Hepatocyte (in vitro differentiated cells): ENCODE measurements around the gene CDA. TPM values are rescaled to one million over a fixed set of nuclear protein-coding genes. Genes with fewer than 3 reads are reported as not detected.
A peak's percentile ranks its signal among the peaks of the same experiment; 100 is the strongest.
"Not testable (repeated sequence)": the region's sequence is repeated elsewhere in the genome, so short reads cannot be mapped to it uniquely, and the experiment has no call there.

Source experiments
- DNase-seq: peaks from one replicate; pipeline ENCODE4 v3.0.0-alpha.2; 2016; ENCODE audit warnings: low spot score
- H2AFZ ChIP-seq: fragments of 200-600 bp; sonication (generic); 2 replicates; pipeline ENCODE4 v1.6.0; 2016; ENCODE audit warnings: antibody characterized with exemption, mild to moderate bottlenecking
- H3K27ac ChIP-seq: fragments of 200-600 bp; sonication (generic); 2 replicates; pipeline ENCODE4 v1.5.1; 2016; ENCODE audit warnings: mild to moderate bottlenecking
- H3K27me3 ChIP-seq: fragments of 200-600 bp; sonication (generic); 2 replicates; pipeline ENCODE4 v1.6.1; 2016
- H3K36me3 ChIP-seq: fragments of 200-600 bp; sonication (generic); replicated peaks from 2 replicates; pipeline ENCODE4 v1.5.1; 2016; ENCODE audit warnings: low read depth; ENCODE audit not compliant: insufficient read depth
- H3K4me1 ChIP-seq: fragments of 200-600 bp; sonication (generic); 2 replicates; pipeline ENCODE4 v1.5.1; 2016; ENCODE audit warnings: mild to moderate bottlenecking, moderate library complexity; ENCODE audit not compliant: insufficient read depth
- H3K4me2 ChIP-seq: fragments of 200-600 bp; sonication (generic); 2 replicates; pipeline ENCODE4 v1.6.0; 2016
- H3K4me3 ChIP-seq: fragments of 200-600 bp; sonication (generic); 2 replicates; pipeline ENCODE4 v1.5.1; 2016; ENCODE audit warnings: mild to moderate bottlenecking
- H3K79me2 ChIP-seq: fragments of 200-600 bp; sonication (generic); 2 replicates; pipeline ENCODE4 v1.6.0; 2017; ENCODE audit warnings: mild to moderate bottlenecking
- H3K9me2 ChIP-seq: fragments of 200-600 bp; sonication (generic); replicated peaks from 2 replicates; pipeline ENCODE4 v1.6.0; 2017; ENCODE audit warnings: mild to moderate bottlenecking; ENCODE audit not compliant: insufficient read depth
- H3K9me3 ChIP-seq: fragments of 200-600 bp; sonication (generic); 2 replicates; pipeline ENCODE4 v1.5.1; 2016; ENCODE audit warnings: low read depth, mild to moderate bottlenecking
- H4K20me1 ChIP-seq: fragments of 200-600 bp; sonication (generic); 2 replicates; pipeline ENCODE4 v1.6.0; 2016; ENCODE audit warnings: mild to moderate bottlenecking; ENCODE audit not compliant: insufficient read depth, poor library complexity, severe bottlenecking
- CTCF ChIP-seq: fragments of 200-600 bp; sonication (generic); IDR thresholded peaks from 2 replicates; pipeline ENCODE4 v1.5.1; 2016; ENCODE audit warnings: antibody characterized with exemption, mild to moderate bottlenecking; ENCODE audit not compliant: poor library complexity
- EZH2 ChIP-seq: fragments of 200-600 bp; sonication (generic); IDR thresholded peaks from 2 replicates; pipeline ENCODE4 v1.6.1; 2016; ENCODE audit warnings: antibody characterized with exemption, mild to moderate bottlenecking, borderline replicate concordance
- EZH2phosphoT487 ChIP-seq: fragments of 200-600 bp; sonication (generic); IDR thresholded peaks from one replicate; pipeline ENCODE4 v1.6.1; 2018; ENCODE audit warnings: antibody characterized with exemption, mild to moderate bottlenecking, low read depth, moderate library complexity; ENCODE audit not compliant: unreplicated experiment, severe bottlenecking
- WGBS: methylation state at CpG from one replicate; pipeline ENCODE4 v1.1.6; 2016; ENCODE audit warnings: low lambda C conversion rate; ENCODE audit errors: missing lambda C conversion rate; 5-methylcytosine and 5-hydroxymethylcytosine counted together
- polyA plus RNA-seq: library from polyadenylated mRNA; unstranded; fragments of >200 nt; fragmentation: Nextera tagmentation; extraction: Ambion mirVana; gene quantifications from 2 replicates; pipeline ENCODE4 v1.2.1, GENCODE V29; 2016
- total RNA-seq: library from RNA; depleted of rRNA; stranded (reverse); fragments of >200 nt; gene quantifications from 2 replicates; pipeline ENCODE4 v1.2.3, GENCODE V29; 2014

The CDA gene
- total and polyA plus RNA-seq, 2 experiments from 2014 or later, result 2.1 TPM

- Histone ChIP-seq H3K27ac (no peak overlapping the region), H3K4me2 (no peak overlapping the region), H4K20me1 (no peaks in the 10 kb centered on the region), H3K79me2 (no peaks in the 10 kb centered on the region), H3K27me3 (no peaks in the 10 kb centered on the region), H3K4me1 (no peaks in the 10 kb centered on the region), H2AFZ (no peak overlapping the region), H3K9me2 (no peaks in the 10 kb centered on the region), H3K36me3 (no peaks in the 10 kb centered on the region), H3K4me3 (no peak overlapping the region), H3K9me3 (no peaks in the 10 kb centered on the region)
- no peak for TF ChIP-seq EZH2
- TF ChIP-seq EZH2phosphoT487, result no peak
- TF ChIP-seq CTCF, result no peak
- WGBS, result 91% methylated on average over 4 of the region's 4 CpGs
- DNase-seq, result no peak
Measured at GRCh38 chr1:20602851-20603450, 14.1 kb downstream of the CDA start.

- Histone ChIP-seq H3K9me3 (no peaks in the 10 kb centered on the region), H3K27me3 (no peaks in the 10 kb centered on the region), H3K4me1 (no peaks in the 10 kb centered on the region), H4K20me1 (no peaks in the 10 kb centered on the region), H3K27ac (no peak overlapping the region), H2AFZ (no peak overlapping the region), H3K36me3 (no peaks in the 10 kb centered on the region), H3K79me2 (no peaks in the 10 kb centered on the region), H3K4me3 (no peak overlapping the region), H3K4me2 (no peak overlapping the region), H3K9me2 (no peaks in the 10 kb centered on the region)
- WGBS, result 84% methylated on average over 9 of the region's 9 CpGs
- peak; percentile 11 for DNase-seq
- no peak for TF ChIP-seq CTCF
- no peak for TF ChIP-seq EZH2phosphoT487
Measured at GRCh38 chr1:20603504-20604464, 14.9 kb downstream of the CDA start.

GRCh38 chr1:20604678-20605077 lies 15.8 kb downstream of the CDA start:
- no peaks in the 10 kb centered on the region for H3K9me3 ChIP-seq
- H3K27me3 ChIP-seq, result no peaks in the 10 kb centered on the region
- DNase-seq, result no peak
- no peaks in the 10 kb centered on the region for H3K36me3 ChIP-seq
- H3K79me2 ChIP-seq, result no peaks in the 10 kb centered on the region
- H3K27ac ChIP-seq, result no peak overlapping the region
- no peak overlapping the region for H3K4me3 ChIP-seq
- H3K4me2 ChIP-seq, result no peak overlapping the region
- TF ChIP-seq EZH2 (no peak), CTCF (no peak), EZH2phosphoT487 (no peak)
- H3K4me1 ChIP-seq, result no peaks in the 10 kb centered on the region
- 91% methylated on average over 7 of the region's 7 CpGs for WGBS
- no peaks in the 10 kb centered on the region for H3K9me2 ChIP-seq
- H4K20me1 ChIP-seq, result no peaks in the 10 kb centered on the region
- H2AFZ ChIP-seq, result no peak overlapping the region

- not testable (repeated sequence) for H3K79me2 ChIP-seq, H4K20me1 ChIP-seq, H3K9me3 ChIP-seq, H3K36me3 ChIP-seq, H3K27ac ChIP-seq, DNase-seq, H3K4me2 ChIP-seq, H3K27me3 ChIP-seq, H3K9me2 ChIP-seq, H2AFZ ChIP-seq, H3K4me1 ChIP-seq, H3K4me3 ChIP-seq
- 82% methylated on average over 7 of the region's 7 CpGs for WGBS
Measured at GRCh38 chr1:20606801-20607570, 18.1 kb downstream of the CDA start.
